ENCODE results near the gene C6orf141.

The C6orf141 gene

DNA sequence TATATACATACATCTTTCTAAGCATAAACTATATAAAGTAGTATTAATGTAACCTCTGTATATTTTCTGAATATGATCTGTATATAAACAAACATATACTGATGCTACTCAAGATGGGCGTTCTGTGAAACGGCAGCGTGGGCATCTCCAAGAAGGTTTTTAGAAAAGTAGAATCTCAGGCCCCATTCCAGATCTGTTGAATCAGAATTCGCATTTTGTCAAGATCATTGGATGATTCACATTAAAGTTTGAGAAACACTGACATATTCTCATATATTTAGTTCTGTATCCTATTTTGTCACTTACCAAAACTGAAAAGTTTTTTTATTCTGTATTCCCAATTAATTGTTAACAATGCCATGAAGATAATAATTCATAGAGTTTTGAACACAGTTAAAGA, 5.5 kb downstream of the C6orf141 start:
- no peaks in the 10 kb centered on the region for H3K36me3 ChIP-seq (ENCODE audit: control insufficient read depth in 1 of 2, insufficient read depth in 2 of 2, low read length in 2 of 2)
- H3K9me3 ChIP-seq (ENCODE audit: control insufficient read depth in 1 of 2, low read length in 2 of 2), result no peaks in the 10 kb centered on the region
- peaks cover 0 to 8% of the 10 kb centered on the region in 2 donors for H3K4me1 ChIP-seq (ENCODE audit: control insufficient read depth in 1 of 2, insufficient read depth in 2 of 2, low read length in 2 of 2)

DNA sequence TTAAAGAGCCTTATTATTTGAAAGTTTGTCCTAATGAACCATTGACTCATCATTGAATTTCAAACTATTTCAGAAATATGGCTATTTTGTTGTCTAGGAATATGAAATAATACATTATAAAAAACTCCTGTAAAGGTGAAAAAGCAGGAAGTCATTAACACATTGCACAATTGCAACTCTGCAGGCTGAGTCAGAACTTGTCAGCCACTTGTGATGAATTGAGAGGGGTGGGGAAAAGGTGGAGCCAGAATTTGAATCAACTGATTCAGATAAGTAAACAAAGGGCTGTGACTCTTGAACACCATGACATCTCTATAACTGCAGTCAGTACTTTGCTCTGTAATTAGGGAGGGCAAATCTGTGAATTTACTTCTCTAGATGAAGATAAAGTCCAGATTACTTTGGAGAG, 6.0 kb downstream of the C6orf141 start:
- no peaks in the 10 kb centered on the region for H3K36me3 ChIP-seq (ENCODE audit: control insufficient read depth in 1 of 2, insufficient read depth in 2 of 2, low read length in 2 of 2)
- H3K27ac ChIP-seq (ENCODE audit: low read length), result peak overlapping the region; percentile 5
- H3K9me3 ChIP-seq (ENCODE audit: control insufficient read depth in 1 of 2, low read length in 2 of 2), result no peaks in the 10 kb centered on the region
- H3K4me3 ChIP-seq (ENCODE audit: low read depth in 1 of 2, low read length in 2 of 2), result no peak overlapping the region
- peaks cover 0 to 4% of the 10 kb centered on the region in 2 donors for H3K4me1 ChIP-seq (ENCODE audit: control insufficient read depth in 1 of 2, insufficient read depth in 2 of 2, low read length in 2 of 2)
- no peaks in the 10 kb centered on the region for H3K27me3 ChIP-seq (ENCODE audit: low read depth, low read length)

More for the DNA sequence above, 5.5 kb downstream of the C6orf141 start:
- Histone ChIP-seq H3K27ac (ENCODE audit: low read length) (peak overlapping the region; percentile 5), H3K4me3 (ENCODE audit: low read depth in 1 of 2, low read length in 2 of 2) (no peak overlapping the region), H3K27me3 (ENCODE audit: low read depth, low read length) (no peaks in the 10 kb centered on the region)

DNA sequence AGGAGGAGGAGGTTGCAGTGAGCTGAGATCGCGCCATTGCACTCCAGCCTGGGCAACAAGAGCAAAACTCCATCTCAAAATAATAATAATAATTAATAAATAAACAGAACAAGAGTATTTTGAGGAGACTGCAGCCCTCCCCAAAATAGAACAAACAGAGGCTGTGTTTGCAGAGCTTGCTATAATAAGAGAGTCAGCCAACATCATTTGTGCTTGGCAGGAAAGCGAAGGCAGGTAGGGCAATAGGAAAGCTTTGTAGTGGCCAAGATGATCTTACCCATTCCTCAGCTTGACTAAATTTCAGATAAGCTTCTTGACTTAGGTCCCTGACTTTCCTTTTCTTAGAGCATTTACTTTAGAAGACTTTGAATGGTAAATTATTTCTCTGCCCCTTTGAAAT, 6.7 kb downstream of the C6orf141 start:
- Histone ChIP-seq H3K36me3 (ENCODE audit: control insufficient read depth in 1 of 2, insufficient read depth in 2 of 2, low read length in 2 of 2) (no peaks in the 10 kb centered on the region), H3K27me3 (ENCODE audit: low read depth, low read length) (no peaks in the 10 kb centered on the region), H3K9me3 (ENCODE audit: control insufficient read depth in 1 of 2, low read length in 2 of 2) (no peaks in the 10 kb centered on the region), H3K4me1 (ENCODE audit: control insufficient read depth in 1 of 2, insufficient read depth in 2 of 2, low read length in 2 of 2) (no peaks in the 10 kb centered on the region), H3K27ac (ENCODE audit: low read length) (no peak overlapping the region), H3K4me3 (ENCODE audit: low read depth in 1 of 2, low read length in 2 of 2) (no peak overlapping the region)

DNA sequence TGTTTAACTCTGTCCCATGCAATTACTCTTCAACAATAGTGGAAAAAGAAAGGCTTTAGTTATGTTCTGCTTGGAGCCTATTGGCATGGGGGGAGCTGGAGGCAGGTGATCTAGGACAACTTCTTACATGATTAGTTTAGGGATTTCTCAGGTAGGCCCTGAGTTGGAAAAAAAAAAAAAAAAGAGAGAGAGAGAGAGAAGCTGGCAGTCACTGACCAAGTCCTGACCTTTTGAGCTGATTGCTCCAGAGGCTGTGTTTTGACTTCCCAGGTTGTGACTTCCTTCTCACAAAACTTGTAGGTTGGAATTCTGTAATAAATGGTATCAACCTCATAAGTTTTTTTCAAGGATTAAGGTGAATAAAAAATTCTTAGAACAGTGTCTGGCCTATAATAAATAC, 7.8 kb downstream of the C6orf141 start:
- H3K27me3 ChIP-seq (ENCODE audit: low read depth, low read length), result no peaks in the 10 kb centered on the region
- H3K36me3 ChIP-seq (ENCODE audit: control insufficient read depth in 1 of 2, insufficient read depth in 2 of 2, low read length in 2 of 2), result no peaks in the 10 kb centered on the region
- H3K27ac ChIP-seq (ENCODE audit: low read length), result no peak overlapping the region
- H3K4me1 ChIP-seq (ENCODE audit: control insufficient read depth in 1 of 2, insufficient read depth in 2 of 2, low read length in 2 of 2), result no peaks in the 10 kb centered on the region
- H3K4me3 ChIP-seq (ENCODE audit: low read depth in 1 of 2, low read length in 2 of 2), result no peak overlapping the region
- no peaks in the 10 kb centered on the region for H3K9me3 ChIP-seq (ENCODE audit: control insufficient read depth in 1 of 2, low read length in 2 of 2)

DNA sequence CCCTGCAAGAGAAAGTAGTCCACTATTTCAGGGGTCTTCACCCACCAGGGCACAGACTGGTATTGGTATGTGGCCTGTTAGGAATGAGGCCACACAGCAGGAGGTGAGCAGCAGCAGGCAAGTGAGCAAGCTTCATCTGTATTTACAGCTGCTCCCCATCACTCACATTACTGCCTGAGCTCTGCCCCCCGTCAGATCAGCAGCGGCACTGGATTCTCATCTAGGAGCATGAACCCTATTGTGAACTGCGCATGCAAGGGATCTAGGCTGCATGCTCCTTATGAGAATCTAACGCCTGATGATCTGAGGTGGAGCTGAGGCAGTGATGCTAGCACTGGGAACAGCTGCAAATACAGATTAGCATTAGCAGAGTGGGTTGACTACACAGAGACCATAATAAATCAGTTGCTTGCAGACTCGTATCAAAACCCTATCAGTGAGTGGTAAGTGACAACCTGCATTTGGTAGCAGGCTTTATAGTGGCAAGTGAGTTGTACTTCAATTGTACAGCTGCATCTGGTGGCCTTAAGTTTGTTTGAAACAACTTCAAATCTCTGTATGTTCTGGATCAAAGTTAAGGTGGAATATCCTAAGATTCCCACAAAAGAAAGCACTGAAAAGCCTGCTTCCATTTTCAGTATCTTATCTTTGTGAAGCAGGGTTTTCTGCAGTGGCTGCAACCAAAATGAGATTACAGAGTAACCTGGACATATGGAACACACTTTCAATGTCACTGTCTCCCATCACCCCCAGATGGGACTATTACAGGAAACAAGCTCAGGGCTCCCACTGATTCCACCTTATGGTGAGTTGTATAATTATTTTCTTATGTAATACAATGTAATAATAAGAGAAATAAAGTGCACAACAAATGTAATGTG, 12.8 kb downstream of the C6orf141 start:
- Histone ChIP-seq H3K36me3 (ENCODE audit: control insufficient read depth in 1 of 2, insufficient read depth in 2 of 2, low read length in 2 of 2) (no peaks in the 10 kb centered on the region), H3K27ac (ENCODE audit: low read length) (no peak overlapping the region)

DNA sequence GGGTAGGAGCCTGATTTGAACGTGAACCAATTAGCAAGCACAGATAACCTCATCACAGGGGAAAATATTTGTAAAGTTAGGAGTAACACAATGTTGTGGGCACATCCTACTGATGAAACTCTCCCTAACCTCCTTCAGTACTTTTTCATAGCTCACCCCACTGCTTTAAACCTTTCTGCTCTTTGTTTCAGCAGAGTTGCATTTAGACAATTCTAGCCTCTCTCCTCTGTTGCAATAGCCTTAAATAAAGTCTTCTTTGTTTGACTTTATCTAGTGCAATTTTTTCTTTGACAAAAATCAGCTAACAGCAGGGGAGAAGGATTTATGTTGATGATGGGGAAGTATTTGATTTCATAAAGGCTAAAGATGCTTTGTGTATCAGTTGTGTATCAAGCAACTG, 14.1 kb downstream of the C6orf141 start:
- Histone ChIP-seq H3K27ac (ENCODE audit: low read length) (no peak overlapping the region), H3K27me3 (ENCODE audit: low read depth, low read length) (no peaks in the 10 kb centered on the region), H3K4me3 (ENCODE audit: low read depth in 1 of 2, low read length in 2 of 2) (no peak overlapping the region), H3K36me3 (ENCODE audit: control insufficient read depth in 1 of 2, insufficient read depth in 2 of 2, low read length in 2 of 2) (no peaks in the 10 kb centered on the region), H3K4me1 (ENCODE audit: control insufficient read depth in 1 of 2, insufficient read depth in 2 of 2, low read length in 2 of 2) (no peaks in the 10 kb centered on the region), H3K9me3 (ENCODE audit: control insufficient read depth in 1 of 2, low read length in 2 of 2) (no peaks in the 10 kb centered on the region)

More for the DNA sequence above, 12.8 kb downstream of the C6orf141 start:
- Histone ChIP-seq H3K27me3 (ENCODE audit: low read depth, low read length) (no peaks in the 10 kb centered on the region), H3K4me1 (ENCODE audit: control insufficient read depth in 1 of 2, insufficient read depth in 2 of 2, low read length in 2 of 2) (no peaks in the 10 kb centered on the region), H3K9me3 (ENCODE audit: control insufficient read depth in 1 of 2, low read length in 2 of 2) (no peaks in the 10 kb centered on the region), H3K4me3 (ENCODE audit: low read depth in 1 of 2, low read length in 2 of 2) (no peak overlapping the region)

DNA sequence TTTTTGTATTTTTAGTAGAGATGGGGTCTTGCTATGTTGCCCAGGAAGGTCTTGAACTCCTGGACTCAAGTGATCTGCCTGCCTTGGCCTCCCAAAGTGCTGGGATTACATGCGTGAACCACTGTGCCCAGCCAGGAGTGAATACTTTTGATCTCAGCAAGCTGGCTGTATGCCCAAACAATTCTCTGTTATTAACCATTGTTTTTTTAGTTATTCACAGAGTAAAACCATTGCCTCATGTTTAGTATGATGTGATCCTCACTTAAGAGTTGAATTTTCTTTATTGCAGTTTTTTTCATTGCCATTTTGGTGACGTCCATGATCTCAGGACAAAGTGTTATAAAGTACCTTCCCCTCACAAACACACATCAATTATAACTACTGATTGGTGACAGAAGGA, 14.8 kb downstream of the C6orf141 start:
- Histone ChIP-seq H3K9me3 (ENCODE audit: control insufficient read depth in 1 of 2, low read length in 2 of 2) (no peaks in the 10 kb centered on the region), H3K27ac (ENCODE audit: low read length) (no peak overlapping the region)

DNA sequence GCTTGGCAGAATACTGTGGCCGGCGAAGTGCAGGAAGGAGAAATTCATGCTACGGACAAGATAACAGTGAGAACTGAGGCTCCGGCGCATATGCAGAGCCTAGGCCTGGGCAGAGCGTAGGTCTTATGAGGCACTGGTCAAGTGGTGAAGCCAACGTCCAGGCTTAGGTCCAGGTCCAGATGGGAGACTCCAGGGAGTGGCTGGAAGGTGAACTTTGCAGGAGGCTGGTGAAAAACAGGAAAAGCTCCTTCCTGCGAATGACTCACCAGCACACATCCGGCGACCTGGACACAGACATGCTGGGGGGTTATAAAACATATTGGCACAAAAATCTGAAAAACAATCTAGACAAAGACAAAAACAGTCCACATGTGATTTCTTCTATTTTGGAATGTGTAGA, 15.4 kb downstream of the C6orf141 start:
- Histone ChIP-seq H3K9me3 (ENCODE audit: control insufficient read depth in 1 of 2, low read length in 2 of 2) (no peaks in the 10 kb centered on the region), H3K36me3 (ENCODE audit: control insufficient read depth in 1 of 2, insufficient read depth in 2 of 2, low read length in 2 of 2) (no peaks in the 10 kb centered on the region), H3K27ac (ENCODE audit: low read length) (no peak overlapping the region), H3K27me3 (ENCODE audit: low read depth, low read length) (no peaks in the 10 kb centered on the region), H3K4me1 (ENCODE audit: control insufficient read depth in 1 of 2, insufficient read depth in 2 of 2, low read length in 2 of 2) (no peaks in the 10 kb centered on the region), H3K4me3 (ENCODE audit: low read depth in 1 of 2, low read length in 2 of 2) (no peak overlapping the region)

More for the DNA sequence above, 14.8 kb downstream of the C6orf141 start:
- Histone ChIP-seq H3K4me3 (ENCODE audit: low read depth in 1 of 2, low read length in 2 of 2) (no peak overlapping the region), H3K27me3 (ENCODE audit: low read depth, low read length) (no peaks in the 10 kb centered on the region), H3K36me3 (ENCODE audit: control insufficient read depth in 1 of 2, insufficient read depth in 2 of 2, low read length in 2 of 2) (no peaks in the 10 kb centered on the region), H3K4me1 (ENCODE audit: control insufficient read depth in 1 of 2, insufficient read depth in 2 of 2, low read length in 2 of 2) (no peaks in the 10 kb centered on the region)

DNA sequence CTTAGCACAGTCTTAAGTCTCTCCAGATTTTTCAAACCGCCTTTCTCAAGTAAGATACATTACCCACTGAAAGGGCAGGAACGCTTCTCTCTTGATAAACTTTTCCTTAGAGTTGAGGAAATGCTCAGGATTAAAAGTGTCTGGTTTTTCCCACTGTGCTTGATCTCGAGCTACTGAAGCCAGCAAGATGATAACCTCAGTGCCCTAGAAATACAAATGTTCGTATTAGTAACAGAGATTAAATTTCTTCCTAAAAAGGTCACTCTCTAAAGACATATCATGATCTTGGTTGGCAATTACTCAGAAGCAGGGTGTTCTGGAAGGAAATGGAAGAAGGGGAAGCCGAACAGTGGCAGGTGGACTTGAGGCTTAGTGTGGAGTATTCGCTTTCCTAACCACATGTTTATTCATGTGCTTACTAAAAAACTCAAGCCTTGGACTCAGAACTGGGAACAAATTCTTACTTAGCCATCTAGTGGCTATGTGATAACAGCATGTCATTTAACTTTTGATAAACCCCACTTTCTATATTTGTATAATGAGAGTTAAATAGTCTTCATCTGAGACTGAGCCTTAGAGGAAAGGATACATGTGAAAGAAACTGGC, 20.1 kb downstream of the C6orf141 start:
- Histone ChIP-seq H3K36me3 (ENCODE audit: control insufficient read depth in 1 of 2, insufficient read depth in 2 of 2, low read length in 2 of 2) (no peaks in the 10 kb centered on the region), H3K27me3 (ENCODE audit: low read depth, low read length) (no peaks in the 10 kb centered on the region), H3K4me3 (ENCODE audit: low read depth in 1 of 2, low read length in 2 of 2) (no peak overlapping the region), H3K27ac (ENCODE audit: low read length) (no peak overlapping the region), H3K9me3 (ENCODE audit: control insufficient read depth in 1 of 2, low read length in 2 of 2) (no peaks in the 10 kb centered on the region), H3K4me1 (ENCODE audit: control insufficient read depth in 1 of 2, insufficient read depth in 2 of 2, low read length in 2 of 2) (no peaks in the 10 kb centered on the region)

DNA sequence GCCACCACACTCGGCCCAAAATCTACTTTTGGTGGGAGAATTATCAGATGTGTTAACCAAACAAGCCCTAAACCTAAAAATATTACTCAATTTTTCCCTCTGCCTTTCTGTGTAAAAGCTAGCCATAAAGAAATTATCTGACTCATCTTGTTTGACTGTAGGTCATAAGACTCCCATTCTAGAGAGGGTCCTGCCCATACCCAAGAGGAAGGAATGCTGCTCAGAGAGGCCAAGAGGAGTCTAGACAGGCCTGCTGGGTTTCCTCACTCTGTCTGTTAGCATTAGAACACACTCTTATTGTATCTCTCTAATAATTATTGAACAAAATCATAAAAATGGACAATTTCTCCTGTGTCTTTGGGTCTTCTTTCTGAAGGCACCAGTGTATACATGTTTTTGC, 26.1 kb downstream of the C6orf141 start:
- no peaks in the 10 kb centered on the region for H3K9me3 ChIP-seq (ENCODE audit: control insufficient read depth in 1 of 2, low read length in 2 of 2)
- H3K4me1 ChIP-seq (ENCODE audit: control insufficient read depth in 1 of 2, insufficient read depth in 2 of 2, low read length in 2 of 2), result no peaks in the 10 kb centered on the region
- H3K27me3 ChIP-seq (ENCODE audit: low read depth, low read length), result no peaks in the 10 kb centered on the region
- H3K36me3 ChIP-seq (ENCODE audit: control insufficient read depth in 1 of 2, insufficient read depth in 2 of 2, low read length in 2 of 2), result no peaks in the 10 kb centered on the region
- H3K4me3 ChIP-seq (ENCODE audit: low read depth in 1 of 2, low read length in 2 of 2), result no peak overlapping the region
- no peak overlapping the region for H3K27ac ChIP-seq (ENCODE audit: low read length)

DNA sequence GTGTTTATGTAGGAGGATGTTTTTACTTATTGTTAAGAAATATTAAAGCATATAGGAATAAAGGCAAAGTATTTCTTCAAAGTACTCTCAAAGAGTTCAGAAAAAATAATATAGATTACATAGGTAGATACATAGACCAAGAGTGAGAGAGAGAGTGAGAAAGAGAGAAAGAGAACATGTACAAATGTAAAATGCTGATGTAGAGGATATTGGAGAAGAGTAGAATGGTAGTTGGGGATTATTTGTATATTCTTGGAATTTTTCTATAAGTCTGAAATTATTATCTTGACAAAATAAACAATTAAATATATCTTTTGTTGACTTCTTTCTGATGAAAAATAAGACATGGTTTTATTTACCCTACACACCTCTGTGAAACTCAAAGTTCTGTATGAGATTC, 29.2 kb downstream of the C6orf141 start:
- no peak overlapping the region for H3K27ac ChIP-seq (ENCODE audit: low read length)
- no peaks in the 10 kb centered on the region for H3K4me1 ChIP-seq (ENCODE audit: control insufficient read depth in 1 of 2, insufficient read depth in 2 of 2, low read length in 2 of 2)
- no peak overlapping the region for H3K4me3 ChIP-seq (ENCODE audit: low read depth in 1 of 2, low read length in 2 of 2)

More for the DNA sequence above, 29.2 kb downstream of the C6orf141 start:
- no peaks in the 10 kb centered on the region for H3K36me3 ChIP-seq (ENCODE audit: control insufficient read depth in 1 of 2, insufficient read depth in 2 of 2, low read length in 2 of 2)
- no peaks in the 10 kb centered on the region for H3K27me3 ChIP-seq (ENCODE audit: low read depth, low read length)
- H3K9me3 ChIP-seq (ENCODE audit: control insufficient read depth in 1 of 2, low read length in 2 of 2), result no peaks in the 10 kb centered on the region
